Fibroblast of villous mesenchyme (primary cell): ENCODE measurements around the gene FRAS1. TPM values are rescaled to one million over a fixed set of nuclear protein-coding genes. Genes with fewer than 3 reads are reported as not detected.
"Not testable (repeated sequence)": the region's sequence is repeated elsewhere in the genome, so short reads cannot be mapped to it uniquely, and the experiment has no call there.

ENCODE experiments used
- DNase-seq: peaks from one replicate; pipeline ENCODE4 v3.0.0-alpha.2; 2010; ENCODE audit warnings: low read depth
- H3K4me3 ChIP-seq: 2 replicates; pipeline ENCODE4 v1.5.1; 2011; ENCODE audit warnings: low read depth, mild to moderate bottlenecking, low read length
- total RNA-seq: library from RNA; depleted of rRNA; stranded (reverse); fragments of >200 nt; gene quantifications from 2 replicates; pipeline ENCODE4 v1.2.3, GENCODE V29; 2012
- TF ChIP-seq, protein P1 (sequence below): IDR thresholded peaks from 2 replicates; pipeline ENCODE4 v1.5.1; 2012; ENCODE audit warnings: low read depth, mild to moderate bottlenecking, low read length; ENCODE audit not compliant: insufficient read depth

FRAS1 gene
- total RNA-seq, 1 donor, result 1.3 TPM

GRCh38 chr4:78296261-78296660 lies 239.1 kb downstream of the FRAS1 start:
- TF ChIP-seq, protein P1, sequence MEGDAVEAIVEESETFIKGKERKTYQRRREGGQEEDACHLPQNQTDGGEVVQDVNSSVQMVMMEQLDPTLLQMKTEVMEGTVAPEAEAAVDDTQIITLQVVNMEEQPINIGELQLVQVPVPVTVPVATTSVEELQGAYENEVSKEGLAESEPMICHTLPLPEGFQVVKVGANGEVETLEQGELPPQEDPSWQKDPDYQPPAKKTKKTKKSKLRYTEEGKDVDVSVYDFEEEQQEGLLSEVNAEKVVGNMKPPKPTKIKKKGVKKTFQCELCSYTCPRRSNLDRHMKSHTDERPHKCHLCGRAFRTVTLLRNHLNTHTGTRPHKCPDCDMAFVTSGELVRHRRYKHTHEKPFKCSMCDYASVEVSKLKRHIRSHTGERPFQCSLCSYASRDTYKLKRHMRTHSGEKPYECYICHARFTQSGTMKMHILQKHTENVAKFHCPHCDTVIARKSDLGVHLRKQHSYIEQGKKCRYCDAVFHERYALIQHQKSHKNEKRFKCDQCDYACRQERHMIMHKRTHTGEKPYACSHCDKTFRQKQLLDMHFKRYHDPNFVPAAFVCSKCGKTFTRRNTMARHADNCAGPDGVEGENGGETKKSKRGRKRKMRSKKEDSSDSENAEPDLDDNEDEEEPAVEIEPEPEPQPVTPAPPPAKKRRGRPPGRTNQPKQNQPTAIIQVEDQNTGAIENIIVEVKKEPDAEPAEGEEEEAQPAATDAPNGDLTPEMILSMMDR, result no peak

GRCh38 chr4:78297116-78297800 lies 240.1 kb downstream of the FRAS1 start:
- TF ChIP-seq, protein P1, result no peak
- H3K4me3 ChIP-seq, result no peak overlapping the region
- DNase-seq, result peak; percentile 56

More at GRCh38 chr4:78296261-78296660, 239.1 kb downstream of the FRAS1 start:
- H3K4me3 ChIP-seq, result no peak overlapping the region
- DNase-seq, result no peak

DNA sequence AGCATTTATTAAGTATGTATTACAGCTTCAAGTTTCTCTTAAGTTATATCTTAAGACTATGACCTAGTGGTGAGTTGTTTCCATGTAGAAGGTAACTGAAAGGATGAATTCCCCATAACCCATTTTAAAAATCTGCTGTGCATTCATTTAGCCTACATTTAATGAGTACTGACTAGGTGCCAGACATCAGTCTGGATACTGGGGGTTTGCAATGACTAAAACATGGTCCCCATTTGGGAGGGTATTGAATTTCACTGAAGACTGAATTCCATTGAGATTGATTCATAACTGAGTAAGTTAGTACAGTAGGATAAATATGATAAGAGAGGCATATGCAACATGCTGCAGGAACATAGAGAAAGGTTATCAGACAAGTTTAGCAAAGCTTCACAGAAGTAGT lies 241.5 kb downstream of the FRAS1 start:
- TF ChIP-seq, protein P1, result no peak
- H3K4me3 ChIP-seq, result no peak overlapping the region
- peak; percentile 24 for DNase-seq

GRCh38 chr4:78299565-78299972 lies 242.4 kb downstream of the FRAS1 start:
- peak; percentile 11 for DNase-seq
- TF ChIP-seq, protein P1, result no peak
- no peak overlapping the region for H3K4me3 ChIP-seq

- H3K4me3 ChIP-seq, DNase-seq: not testable (repeated sequence)
Measured at GRCh38 chr4:78307263-78307662, 250.1 kb downstream of the FRAS1 start.

DNA sequence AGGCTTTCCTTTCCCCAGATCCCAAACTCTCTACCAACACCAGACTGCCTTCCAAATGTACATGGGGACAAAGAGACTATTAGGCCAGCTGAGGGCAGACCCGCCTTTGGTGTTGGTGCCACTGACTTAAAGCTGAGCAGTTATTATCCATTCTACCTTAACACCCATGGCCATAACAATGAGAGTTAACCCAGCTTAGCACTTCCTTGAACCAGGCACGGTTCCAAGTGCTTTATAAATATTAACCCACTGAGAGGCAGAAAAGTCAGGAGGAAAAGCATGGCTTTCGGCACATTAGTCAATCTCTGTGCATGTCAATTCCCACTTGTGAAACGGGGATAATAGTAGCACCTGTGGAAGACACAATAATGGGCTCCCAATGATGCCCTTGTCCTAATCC lies 251.4 kb downstream of the FRAS1 start:
- TF ChIP-seq, protein P1, result no peak
- no peak for DNase-seq
- no peak overlapping the region for H3K4me3 ChIP-seq

DNA sequence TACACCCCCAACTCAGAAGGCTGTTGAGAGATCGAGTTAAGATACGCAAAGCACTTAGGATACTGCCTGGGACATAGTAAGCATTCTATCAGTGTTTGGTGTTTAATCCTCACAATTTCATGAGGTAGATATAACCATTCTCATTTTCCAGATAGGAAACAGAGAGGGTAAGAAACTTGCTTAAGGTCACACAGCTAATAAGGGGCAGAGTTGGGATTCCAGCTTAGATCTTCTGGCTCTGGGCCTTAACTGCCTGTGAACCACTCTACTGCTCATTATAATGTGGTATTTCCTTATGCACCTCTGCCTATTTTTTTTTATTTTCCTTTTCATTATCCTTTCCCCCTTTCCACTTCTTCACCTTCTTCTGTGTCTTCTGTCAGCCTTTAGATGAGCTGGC lies 252.2 kb downstream of the FRAS1 start:
- H3K4me3 ChIP-seq, result no peak overlapping the region
- no peak for DNase-seq
- TF ChIP-seq, protein P1, result no peak
